ENCODE data around the gene CIAO3.
A peak's percentile ranks its signal among the peaks of the same experiment; 100 is the strongest.

Gene CIAO3

DNA sequence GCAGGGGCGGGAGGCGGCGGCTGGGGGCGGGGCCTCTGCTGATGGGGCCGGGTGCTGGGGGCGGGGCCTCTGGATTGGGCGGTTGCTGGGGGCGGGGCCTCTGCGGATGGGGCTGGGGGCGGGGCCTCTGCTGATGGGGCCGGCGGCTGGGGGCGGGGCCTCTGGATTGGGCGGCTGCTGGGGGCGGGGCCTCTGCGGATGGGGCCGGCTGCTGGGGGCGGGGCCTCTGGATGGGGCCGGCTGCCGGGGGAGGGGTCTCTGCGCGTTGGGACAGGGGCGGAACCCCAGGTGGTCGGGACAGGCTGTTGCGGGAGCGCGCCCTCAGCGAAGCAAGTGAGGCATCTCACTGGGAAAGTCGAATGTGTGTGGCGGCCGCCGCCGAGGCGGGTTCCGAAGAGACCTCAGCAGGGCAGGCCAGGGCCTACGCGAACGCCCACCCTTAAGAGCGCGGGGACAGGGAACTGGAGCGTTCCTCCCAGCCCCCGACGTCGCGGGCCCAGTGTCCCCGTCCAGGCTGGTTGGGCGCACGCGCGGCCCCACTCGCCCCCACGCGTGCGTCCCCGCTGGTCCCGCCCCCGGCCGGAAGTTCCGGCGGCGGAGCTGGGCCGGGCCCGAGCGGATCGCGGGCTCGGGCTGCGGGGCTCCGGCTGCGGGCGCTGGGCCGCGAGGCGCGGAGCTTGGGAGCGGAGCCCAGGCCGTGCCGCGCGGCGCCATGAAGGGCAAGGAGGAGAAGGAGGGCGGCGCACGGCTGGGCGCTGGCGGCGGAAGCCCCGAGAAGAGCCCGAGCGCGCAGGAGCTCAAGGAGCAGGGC, 60.8 kb downstream of the CIAO3 start, which contains the start of gene STUB1:
Gene STUB1, plus strand, starts transcription at position 597 of the 811 bp plus-strand sequence. Its CDS starts 116 bp downstream, at position 713.
- H3K27me3 ChIP-seq (ENCODE audit: insufficient read depth, poor library complexity, severe bottlenecking): no peaks in the 10 kb centered on the region
- no peaks in the 10 kb centered on the region for H3K9me3 ChIP-seq (ENCODE audit: severe bottlenecking)
- peaks cover 27% of the 10 kb centered on the region for H3K36me3 ChIP-seq (ENCODE audit: low read depth)
- ATAC-seq (ENCODE audit: low read depth): peak; percentile 17
- peak within 1 kb of the TSS; percentile 91 for H3K4me3 ChIP-seq (ENCODE audit: severe bottlenecking)
- peak; percentile 92 for DNase-seq (ENCODE audit: low spot score)
- TF ChIP-seq, protein P1, sequence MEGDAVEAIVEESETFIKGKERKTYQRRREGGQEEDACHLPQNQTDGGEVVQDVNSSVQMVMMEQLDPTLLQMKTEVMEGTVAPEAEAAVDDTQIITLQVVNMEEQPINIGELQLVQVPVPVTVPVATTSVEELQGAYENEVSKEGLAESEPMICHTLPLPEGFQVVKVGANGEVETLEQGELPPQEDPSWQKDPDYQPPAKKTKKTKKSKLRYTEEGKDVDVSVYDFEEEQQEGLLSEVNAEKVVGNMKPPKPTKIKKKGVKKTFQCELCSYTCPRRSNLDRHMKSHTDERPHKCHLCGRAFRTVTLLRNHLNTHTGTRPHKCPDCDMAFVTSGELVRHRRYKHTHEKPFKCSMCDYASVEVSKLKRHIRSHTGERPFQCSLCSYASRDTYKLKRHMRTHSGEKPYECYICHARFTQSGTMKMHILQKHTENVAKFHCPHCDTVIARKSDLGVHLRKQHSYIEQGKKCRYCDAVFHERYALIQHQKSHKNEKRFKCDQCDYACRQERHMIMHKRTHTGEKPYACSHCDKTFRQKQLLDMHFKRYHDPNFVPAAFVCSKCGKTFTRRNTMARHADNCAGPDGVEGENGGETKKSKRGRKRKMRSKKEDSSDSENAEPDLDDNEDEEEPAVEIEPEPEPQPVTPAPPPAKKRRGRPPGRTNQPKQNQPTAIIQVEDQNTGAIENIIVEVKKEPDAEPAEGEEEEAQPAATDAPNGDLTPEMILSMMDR (IDR thresholded peaks at IDR 0.05; ENCODE audit: poor library complexity, severe bottlenecking): no peak
- peak within 1 kb of the TSS; percentile 72 for H3K27ac ChIP-seq (ENCODE audit: poor library complexity, severe bottlenecking)
- peaks cover 21% of the 10 kb centered on the region for H3K4me1 ChIP-seq (ENCODE audit: insufficient read depth, poor library complexity, severe bottlenecking)

Data from RWPE2 (cell line).